Liver (tissue), 9 donors: ENCODE results near the gene PPP1R14C. TPM values are rescaled to one million over a fixed set of nuclear protein-coding genes. Genes with fewer than 3 reads are reported as not detected.

ENCODE experiments used
- DNase-seq: peaks from one replicate; pipeline ENCODE4 v3.0.0-alpha.2; 2017; ENCODE audit warnings: low spot score
- H3K27ac ChIP-seq, 2 donors: one replicate each; pipeline ENCODE4 v1.7.0; 2013; ENCODE audit warnings: inconsistent platforms in 2 of 2, low read length in 2 of 2, control low read depth in 1 of 2, low read depth in 1 of 2, mild to moderate bottlenecking in 1 of 2
- H3K27me3 ChIP-seq, 4 donors: one replicate each; pipeline versions ENCODE4 v1.6.1 to v1.7.0; 2013; ENCODE audit warnings: low read length in 3 of 4, inconsistent platforms in 1 of 4, mild to moderate bottlenecking in 1 of 4, moderate library complexity in 1 of 4; ENCODE audit not compliant: control insufficient read depth in 4 of 4, insufficient read depth in 4 of 4
- H3K36me3 ChIP-seq, 4 donors: one replicate each; pipeline versions ENCODE4 v1.6.1 to v1.7.0; 2013; ENCODE audit warnings: low read length in 3 of 4, mild to moderate bottlenecking in 3 of 4, low read depth in 1 of 4, moderate library complexity in 1 of 4; ENCODE audit not compliant: control insufficient read depth in 4 of 4, insufficient read depth in 3 of 4
- H3K4me1 ChIP-seq, 4 donors: one replicate each; pipeline versions ENCODE4 v1.6.1 to v1.7.0; 2013; ENCODE audit warnings: low read length in 3 of 4, mild to moderate bottlenecking in 3 of 4, moderate library complexity in 1 of 4; ENCODE audit not compliant: control insufficient read depth in 4 of 4, insufficient read depth in 4 of 4
- H3K4me3 ChIP-seq, 3 donors: one replicate each; pipeline versions ENCODE4 v1.6.1 to v1.7.0; 2013; ENCODE audit warnings: low read length in 3 of 3, control low read depth in 1 of 3, low read depth in 1 of 3, mild to moderate bottlenecking in 1 of 3
- H3K9ac ChIP-seq, 2 donors: one replicate each; pipeline ENCODE4 v1.7.0; 2013; ENCODE audit warnings: low read length in 2 of 2, mild to moderate bottlenecking in 2 of 2, moderate library complexity in 2 of 2, control low read depth in 1 of 2, low read depth in 1 of 2
- H3K9me3 ChIP-seq, 4 donors: one replicate each; pipeline versions ENCODE4 v1.6.1 to v1.7.0; 2013; ENCODE audit warnings: low read length in 3 of 4; ENCODE audit not compliant: control insufficient read depth in 4 of 4
- ATF3 ChIP-seq: IDR thresholded peaks from 2 replicates; pipeline ENCODE4 v1.6.1; 2016; ENCODE audit warnings: antibody characterized with exemption
- CTCF ChIP-seq: fragments of 150-350 bp; IDR thresholded peaks from 2 replicates; pipeline ENCODE4 v1.5.1; 2017; ENCODE audit warnings: improper control_type of control experiment, low read depth, low read length; ENCODE audit not compliant: missing input control
- EGR1 ChIP-seq, 2 donors: IDR thresholded peaks; 2 replicates each; pipeline ENCODE4 v1.6.1; 2016 to 2018; ENCODE audit warnings: antibody characterized with exemption in 2 of 2, low read depth in 2 of 2
- FOXA1 ChIP-seq: IDR thresholded peaks from 2 replicates; pipeline ENCODE4 v1.6.1; 2016; ENCODE audit warnings: antibody characterized with exemption
- FOXA2 ChIP-seq: IDR thresholded peaks from 2 replicates; pipeline ENCODE4 v1.6.1; 2016; ENCODE audit warnings: antibody characterized with exemption
- GABPA ChIP-seq, 2 donors: IDR thresholded peaks in 1 of 2; conservative IDR thresholded peaks in 1 of 2; 2 replicates each; pipeline ENCODE4 v1.6.1; 2016; ENCODE audit warnings: antibody characterized with exemption in 2 of 2, mild to moderate bottlenecking in 1 of 2, moderate library complexity in 1 of 2
- HNF4A ChIP-seq, 2 donors: conservative IDR thresholded peaks; 2 replicates each; pipeline ENCODE4 v1.6.1; 2016; ENCODE audit warnings: antibody characterized with exemption in 2 of 2, mild to moderate bottlenecking in 2 of 2
- HNF4G ChIP-seq: IDR thresholded peaks from 2 replicates; pipeline ENCODE4 v1.6.1; 2016; ENCODE audit warnings: antibody characterized with exemption
- JUND ChIP-seq, 2 donors: IDR thresholded peaks; 2 replicates each; pipeline ENCODE4 v1.6.1; 2016; ENCODE audit warnings: antibody characterized with exemption in 2 of 2
- MAX ChIP-seq: IDR thresholded peaks from 2 replicates; pipeline ENCODE4 v1.6.1; 2016; ENCODE audit warnings: antibody characterized with exemption
- NR2F2 ChIP-seq: IDR thresholded peaks from 2 replicates; pipeline ENCODE4 v1.6.1; 2016; ENCODE audit warnings: antibody characterized with exemption
- RAD21 ChIP-seq, 2 donors: IDR thresholded peaks; 2 replicates each; pipeline ENCODE4 v1.6.1; 2016; ENCODE audit warnings: antibody characterized with exemption in 2 of 2, mild to moderate bottlenecking in 2 of 2
- REST ChIP-seq: IDR thresholded peaks from 2 replicates; pipeline ENCODE4 v1.6.1; 2016; ENCODE audit warnings: antibody characterized with exemption, mild to moderate bottlenecking
- RXRA ChIP-seq, 2 donors: IDR thresholded peaks; 2 replicates each; pipeline ENCODE4 v1.6.1; 2017 to 2018; ENCODE audit warnings: antibody characterized with exemption in 2 of 2, mild to moderate bottlenecking in 1 of 2
- SP1 ChIP-seq: IDR thresholded peaks from 2 replicates; pipeline ENCODE4 v1.6.1; 2018; ENCODE audit warnings: antibody characterized with exemption, mild to moderate bottlenecking
- TAF1 ChIP-seq: conservative IDR thresholded peaks from 2 replicates; pipeline ENCODE4 v1.6.1; 2016; ENCODE audit warnings: antibody characterized with exemption, mild to moderate bottlenecking
- YY1 ChIP-seq: IDR thresholded peaks from 2 replicates; pipeline ENCODE4 v1.6.1; 2016; ENCODE audit warnings: antibody characterized with exemption, mild to moderate bottlenecking
- ZBTB33 ChIP-seq: IDR thresholded peaks from 2 replicates; pipeline ENCODE4 v1.6.1; 2016; ENCODE audit warnings: antibody characterized with exemption
- WGBS: extraction: QIAGEN DNeasy Blood & Tissue Kit; methylation state at CpG from one replicate; pipeline ENCODE4 v1.1.7; 2013; 5-methylcytosine and 5-hydroxymethylcytosine counted together
- polyA plus RNA-seq, 2 donors: library from polyadenylated mRNA; stranded (reverse) in 1 of 2; unstranded in 1 of 2; fragments of 200-250 nt in 1 of 2; fragments of >200 nt in 1 of 2; fragmentation: Nextera tagmentation in 1 of 2; extraction: Ambion mirVana in 1 of 2; gene quantifications; one replicate each; pipeline versions ENCODE4 v1.2.1 to v1.2.3, GENCODE V29; 2013 to 2015
- total RNA-seq, 2 donors: library from RNA; depleted of rRNA; stranded (reverse); fragments of >200 nt; gene quantifications; one replicate each; pipeline ENCODE4 v1.2.3, GENCODE V29; 2014
- donor health status: healthy.
- donor health status: healthy.
- donor health status: healthy.
- donor health status: healthy.
- donor health status: healthy.

PPP1R14C gene
- total and polyA plus RNA-seq, 4 donors: 0.05 TPM; not detected in 3

GRCh38 chr6:150159757-150160156 is 16.9 kb downstream of the PPP1R14C start:
- Histone ChIP-seq H3K27me3 (no peaks in the 10 kb centered on the region), H3K4me1 (no peaks in the 10 kb centered on the region), H3K27ac (no peak overlapping the region), H3K36me3 (no peaks in the 10 kb centered on the region), H3K4me3 (no peak overlapping the region), H3K9ac (no peak overlapping the region), H3K9me3 (no peaks in the 10 kb centered on the region)
- no peak for DNase-seq
- 70% methylated on average over 4 of the region's 4 CpGs for WGBS
- TF ChIP-seq GABPA (IDR thresholded peaks at IDR 0.05 in 1 of 2, conservative IDR thresholded peaks at IDR 0.05 in 1 of 2) (no peak), FOXA1 (no peak), SP1 (no peak), CTCF (no peak), MAX (no peak), ZBTB33 (no peak), RXRA (IDR thresholded peaks at IDR 0.05) (no peak)

- TF ChIP-seq RXRA (IDR thresholded peaks at IDR 0.05) (no peak), FOXA1 (no peak), ZBTB33 (no peak), MAX (no peak), YY1 (no peak), TAF1 (no peak), HNF4G (no peak), SP1 (no peak), JUND (IDR thresholded peaks at IDR 0.05) (no peak), CTCF (no peak), HNF4A (conservative IDR thresholded peaks at IDR 0.05) (no peak), RAD21 (IDR thresholded peaks at IDR 0.05) (no peak), EGR1 (IDR thresholded peaks at IDR 0.05; ENCODE audit: low read depth in 2 of 2) (no peak), FOXA2 (no peak), ATF3 (no peak), NR2F2 (no peak), GABPA (IDR thresholded peaks at IDR 0.05 in 1 of 2, conservative IDR thresholded peaks at IDR 0.05 in 1 of 2) (no peak), REST (no peak)
- no peak for DNase-seq
- 96% methylated on average over 3 of the region's 3 CpGs for WGBS
- Histone ChIP-seq H3K4me3 (no peak overlapping the region), H3K27me3 (no peaks in the 10 kb centered on the region), H3K4me1 (no peaks in the 10 kb centered on the region), H3K9me3 (no peaks in the 10 kb centered on the region), H3K27ac (no peak overlapping the region), H3K9ac (no peak overlapping the region), H3K36me3 (no peaks in the 10 kb centered on the region)
Observed at GRCh38 chr6:150163970-150164369, 21.1 kb downstream of the PPP1R14C start.
